ENCODE results near the gene RBM47. TPM values are rescaled to one million over a fixed set of nuclear protein-coding genes. Genes with fewer than 3 reads are reported as not detected.

Gene RBM47
- total RNA-seq, 4 donors from 2014 or later = 182 to 423 (median 320) TPM

GRCh38 chr4:40595981-40596380 is 33.7 kb downstream of the RBM47 start:
- H3K27me3 ChIP-seq = no peaks in the 10 kb centered on the region
- no peak overlapping the region for H3K27ac ChIP-seq
- DNase-seq = no peak
- no peaks in the 10 kb centered on the region for H3K36me3 ChIP-seq
- H3K9me3 ChIP-seq = no peaks in the 10 kb centered on the region
- H3K4me1 ChIP-seq = no peaks in the 10 kb centered on the region
- H3K4me3 ChIP-seq = no peak overlapping the region
- TF ChIP-seq, protein P1, sequence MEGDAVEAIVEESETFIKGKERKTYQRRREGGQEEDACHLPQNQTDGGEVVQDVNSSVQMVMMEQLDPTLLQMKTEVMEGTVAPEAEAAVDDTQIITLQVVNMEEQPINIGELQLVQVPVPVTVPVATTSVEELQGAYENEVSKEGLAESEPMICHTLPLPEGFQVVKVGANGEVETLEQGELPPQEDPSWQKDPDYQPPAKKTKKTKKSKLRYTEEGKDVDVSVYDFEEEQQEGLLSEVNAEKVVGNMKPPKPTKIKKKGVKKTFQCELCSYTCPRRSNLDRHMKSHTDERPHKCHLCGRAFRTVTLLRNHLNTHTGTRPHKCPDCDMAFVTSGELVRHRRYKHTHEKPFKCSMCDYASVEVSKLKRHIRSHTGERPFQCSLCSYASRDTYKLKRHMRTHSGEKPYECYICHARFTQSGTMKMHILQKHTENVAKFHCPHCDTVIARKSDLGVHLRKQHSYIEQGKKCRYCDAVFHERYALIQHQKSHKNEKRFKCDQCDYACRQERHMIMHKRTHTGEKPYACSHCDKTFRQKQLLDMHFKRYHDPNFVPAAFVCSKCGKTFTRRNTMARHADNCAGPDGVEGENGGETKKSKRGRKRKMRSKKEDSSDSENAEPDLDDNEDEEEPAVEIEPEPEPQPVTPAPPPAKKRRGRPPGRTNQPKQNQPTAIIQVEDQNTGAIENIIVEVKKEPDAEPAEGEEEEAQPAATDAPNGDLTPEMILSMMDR (IDR thresholded peaks at IDR 0.05) = no peak
- no peak for TF ChIP-seq POLR2A (IDR thresholded peaks at IDR 0.05)

DNA sequence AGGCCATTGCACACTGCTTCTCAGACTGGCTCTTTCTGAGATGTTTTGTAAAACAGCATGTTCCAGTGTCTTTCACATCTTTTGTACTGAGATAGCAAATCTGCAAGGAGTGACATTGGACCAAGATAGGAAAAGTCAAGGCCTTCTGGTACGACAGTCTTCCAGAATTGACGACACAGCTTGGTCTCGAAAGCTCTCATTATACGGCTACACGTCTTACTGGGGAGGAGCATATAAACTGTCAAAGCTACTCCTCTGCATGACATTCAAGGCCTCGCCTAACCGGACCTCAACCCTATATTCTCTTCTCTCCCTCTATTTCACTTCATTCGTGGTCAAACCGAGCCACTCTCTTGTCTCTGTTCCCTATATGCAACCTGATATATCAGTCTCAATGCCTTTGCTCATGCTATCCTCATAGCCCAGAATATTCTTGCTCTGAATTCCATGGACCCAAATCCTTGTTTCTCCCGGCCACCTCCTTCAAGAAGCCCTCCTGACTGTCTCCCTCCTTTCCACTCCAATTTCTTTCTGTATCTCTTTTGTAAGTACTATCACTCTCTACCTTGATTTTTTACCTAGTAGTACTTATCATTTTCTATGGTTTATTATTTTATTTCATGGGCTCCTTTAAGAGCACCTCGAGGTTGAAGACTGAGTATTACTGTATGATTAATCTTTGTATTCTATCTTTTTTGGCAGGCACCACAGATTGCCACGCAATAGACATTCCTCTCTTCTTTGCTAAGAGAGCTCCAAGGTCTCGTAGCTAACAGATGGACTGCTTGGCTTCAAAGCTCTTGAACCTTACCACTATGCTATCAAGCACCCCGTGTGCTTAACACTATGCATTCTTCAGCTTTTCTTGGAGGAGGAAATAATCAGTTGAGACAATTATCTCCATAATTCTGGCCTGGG is 35.1 kb downstream of the RBM47 start:
- DNase-seq = no peak
- Histone ChIP-seq H3K9me3 (no peaks in the 10 kb centered on the region), H3K27ac (no peak overlapping the region), H3K27me3 (no peaks in the 10 kb centered on the region), H3K36me3 (no peaks in the 10 kb centered on the region), H3K4me3 (no peak overlapping the region), H3K4me1 (no peaks in the 10 kb centered on the region)
- TF ChIP-seq, protein P1 (IDR thresholded peaks at IDR 0.05) = no peak
- TF ChIP-seq POLR2A (IDR thresholded peaks at IDR 0.05) = no peak

DNA sequence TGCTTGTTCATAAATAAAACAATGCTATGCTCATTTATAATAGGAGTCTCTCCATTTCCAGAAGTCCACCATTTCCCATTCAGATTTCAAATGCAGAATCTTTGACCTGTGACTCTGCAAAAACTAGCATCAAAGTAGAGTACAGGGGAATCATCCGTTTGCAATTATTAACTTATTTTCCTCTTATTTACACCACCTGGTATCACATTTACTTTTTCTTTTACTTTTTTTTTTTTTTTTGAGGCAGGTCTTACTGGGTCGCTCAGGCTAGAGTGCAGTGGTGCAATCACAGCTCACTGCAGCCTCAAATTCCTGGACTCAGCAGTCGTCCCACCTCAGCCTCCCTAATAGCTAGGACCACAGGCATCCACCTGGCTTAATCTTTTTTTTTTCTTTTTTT is 37.6 kb downstream of the RBM47 start:
- TF ChIP-seq POLR2A (IDR thresholded peaks at IDR 0.05) = no peak
- TF ChIP-seq, protein P1 (IDR thresholded peaks at IDR 0.05) = no peak
- Histone ChIP-seq H3K27me3 (no peaks in the 10 kb centered on the region), H3K27ac (no peak overlapping the region), H3K4me3 (no peak overlapping the region), H3K9me3 (no peaks in the 10 kb centered on the region), H3K4me1 (no peaks in the 10 kb centered on the region), H3K36me3 (no peaks in the 10 kb centered on the region)
- no peak for DNase-seq

- Histone ChIP-seq H3K27me3 (no peaks in the 10 kb centered on the region), H3K9me3 (no peaks in the 10 kb centered on the region), H3K36me3 (no peaks in the 10 kb centered on the region), H3K4me3 (no peak overlapping the region), H3K4me1 (no peaks in the 10 kb centered on the region), H3K27ac (no peak overlapping the region)
- no peak for DNase-seq
- TF ChIP-seq POLR2A (IDR thresholded peaks at IDR 0.05) = no peak
- TF ChIP-seq, protein P1 (IDR thresholded peaks at IDR 0.05) = no peak
Observed at GRCh38 chr4:40587826-40588225, 41.8 kb downstream of the RBM47 start.

- Histone ChIP-seq H3K4me1 (no peaks in the 10 kb centered on the region), H3K27ac (no peak overlapping the region), H3K9me3 (no peaks in the 10 kb centered on the region), H3K27me3 (no peaks in the 10 kb centered on the region), H3K36me3 (no peaks in the 10 kb centered on the region), H3K4me3 (no peak overlapping the region)
- no peak for DNase-seq
- no peak for TF ChIP-seq POLR2A (IDR thresholded peaks at IDR 0.05)
- TF ChIP-seq, protein P1 (IDR thresholded peaks at IDR 0.05) = no peak
Observed at GRCh38 chr4:40587351-40587750, 42.3 kb downstream of the RBM47 start.

Measured in Peyer's patch (tissue), 4 donors.